ENCODE measurements around the gene F7. TPM values are rescaled to one million over a fixed set of nuclear protein-coding genes. Genes with fewer than 3 reads are reported as not detected.

The F7 gene
- total RNA-seq, 1 donor from 2014 or later = not detected

DNA sequence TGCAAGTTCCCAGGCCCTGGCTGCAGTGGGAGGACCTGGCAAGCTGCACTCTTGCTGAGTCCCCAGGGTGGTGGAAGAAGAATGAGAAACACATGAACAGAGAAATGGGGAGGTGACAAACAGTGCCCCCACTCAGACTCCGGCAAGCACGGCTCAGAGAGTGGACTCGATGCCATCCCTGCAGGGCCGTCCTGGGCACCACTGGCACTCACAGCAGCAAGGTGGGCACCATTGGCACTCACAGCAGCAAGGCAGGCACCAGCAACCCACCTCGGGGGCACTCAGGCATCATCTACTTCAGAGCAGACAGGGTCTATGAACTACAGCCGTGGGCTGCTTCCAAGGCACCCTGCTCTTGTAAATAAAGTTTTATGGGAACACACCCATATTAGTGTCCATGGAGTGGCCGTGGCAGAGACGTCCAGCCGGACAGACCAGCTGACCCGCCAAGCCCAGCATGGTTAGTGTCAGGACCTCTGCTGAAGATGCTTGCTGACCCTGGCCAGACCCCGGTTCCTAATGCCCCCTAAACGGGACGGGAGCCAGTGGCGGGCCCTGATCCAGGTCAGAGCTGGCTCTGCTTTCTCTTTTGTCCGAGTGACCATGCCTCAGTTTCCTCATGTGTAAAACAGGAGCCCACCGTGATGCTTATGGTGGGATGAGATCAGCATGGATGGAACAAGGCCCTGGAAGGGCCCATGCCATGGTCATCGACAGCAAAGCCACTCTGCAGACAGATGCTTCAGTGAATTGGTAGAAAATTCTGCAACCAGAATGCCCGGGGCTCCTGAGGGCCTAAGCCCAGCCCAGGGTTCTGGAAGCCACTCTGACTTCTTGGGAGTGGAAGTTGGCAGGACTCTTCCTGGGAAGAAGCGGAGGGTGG is 14.9 kb downstream of the F7 start:
- Mint-ChIP-seq H3K27ac (ENCODE audit: unreplicated experiment) (no peak overlapping the region), H3K4me3 (ENCODE audit: unreplicated experiment) (no peak overlapping the region), H3K4me1 (ENCODE audit: unreplicated experiment) (peaks cover 15% of the 10 kb centered on the region), H3K36me3 (ENCODE audit: unreplicated experiment) (no peaks in the 10 kb centered on the region), H3K27me3 (ENCODE audit: unreplicated experiment) (no peaks in the 10 kb centered on the region), H3K9me3 (ENCODE audit: unreplicated experiment) (no peaks in the 10 kb centered on the region)
- TF ChIP-seq, protein P1, sequence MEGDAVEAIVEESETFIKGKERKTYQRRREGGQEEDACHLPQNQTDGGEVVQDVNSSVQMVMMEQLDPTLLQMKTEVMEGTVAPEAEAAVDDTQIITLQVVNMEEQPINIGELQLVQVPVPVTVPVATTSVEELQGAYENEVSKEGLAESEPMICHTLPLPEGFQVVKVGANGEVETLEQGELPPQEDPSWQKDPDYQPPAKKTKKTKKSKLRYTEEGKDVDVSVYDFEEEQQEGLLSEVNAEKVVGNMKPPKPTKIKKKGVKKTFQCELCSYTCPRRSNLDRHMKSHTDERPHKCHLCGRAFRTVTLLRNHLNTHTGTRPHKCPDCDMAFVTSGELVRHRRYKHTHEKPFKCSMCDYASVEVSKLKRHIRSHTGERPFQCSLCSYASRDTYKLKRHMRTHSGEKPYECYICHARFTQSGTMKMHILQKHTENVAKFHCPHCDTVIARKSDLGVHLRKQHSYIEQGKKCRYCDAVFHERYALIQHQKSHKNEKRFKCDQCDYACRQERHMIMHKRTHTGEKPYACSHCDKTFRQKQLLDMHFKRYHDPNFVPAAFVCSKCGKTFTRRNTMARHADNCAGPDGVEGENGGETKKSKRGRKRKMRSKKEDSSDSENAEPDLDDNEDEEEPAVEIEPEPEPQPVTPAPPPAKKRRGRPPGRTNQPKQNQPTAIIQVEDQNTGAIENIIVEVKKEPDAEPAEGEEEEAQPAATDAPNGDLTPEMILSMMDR (IDR thresholded peaks at IDR 0.05) = no peak
- DNase-seq (ENCODE audit: extremely low spot score, unreplicated experiment) = peak; percentile 71

DNA sequence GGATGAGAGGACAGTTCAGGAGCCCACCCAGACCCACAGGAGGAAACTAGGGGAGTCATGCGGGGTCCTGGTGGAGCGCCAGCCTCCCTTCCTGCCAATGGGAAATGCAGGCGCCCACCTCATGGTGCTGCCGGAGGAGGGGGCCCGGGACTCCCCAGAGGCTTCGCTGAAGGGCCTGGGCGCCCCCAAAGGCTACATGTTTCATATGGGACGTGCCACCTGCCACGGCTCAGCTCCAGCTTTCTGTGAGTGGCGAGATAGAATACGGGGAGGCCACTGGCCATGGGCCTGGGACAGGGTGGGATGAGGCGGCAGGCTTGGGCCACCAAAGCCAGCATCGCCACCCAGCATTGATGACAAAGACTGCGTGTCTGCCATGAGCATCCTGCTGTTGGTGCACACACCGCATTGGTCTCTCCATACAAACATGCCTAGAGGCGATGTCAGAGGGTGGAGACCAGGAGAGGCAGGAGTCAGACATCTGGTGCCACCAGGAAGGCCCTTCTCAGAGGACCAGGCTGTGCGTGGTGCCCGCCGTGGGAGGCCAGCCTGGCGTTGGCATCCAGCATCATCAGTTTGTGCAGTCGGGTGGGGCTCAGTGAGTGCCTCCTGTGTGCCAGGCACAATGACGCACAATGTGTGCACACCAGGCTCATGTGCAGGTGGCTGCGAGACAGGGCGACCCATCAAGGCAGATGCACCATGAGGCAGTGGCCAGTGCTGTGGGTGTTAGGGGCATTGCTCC is 15.8 kb downstream of the F7 start:
- Mint-ChIP-seq H3K27ac (ENCODE audit: unreplicated experiment) (no peak overlapping the region), H3K4me3 (ENCODE audit: unreplicated experiment) (no peak overlapping the region), H3K27me3 (ENCODE audit: unreplicated experiment) (no peaks in the 10 kb centered on the region), H3K9me3 (ENCODE audit: unreplicated experiment) (no peaks in the 10 kb centered on the region), H3K36me3 (ENCODE audit: unreplicated experiment) (no peaks in the 10 kb centered on the region), H3K4me1 (ENCODE audit: unreplicated experiment) (peaks cover 15% of the 10 kb centered on the region)
- TF ChIP-seq, protein P1 (IDR thresholded peaks at IDR 0.05) = no peak
- DNase-seq (ENCODE audit: extremely low spot score, unreplicated experiment) = peak; percentile 82

DNA sequence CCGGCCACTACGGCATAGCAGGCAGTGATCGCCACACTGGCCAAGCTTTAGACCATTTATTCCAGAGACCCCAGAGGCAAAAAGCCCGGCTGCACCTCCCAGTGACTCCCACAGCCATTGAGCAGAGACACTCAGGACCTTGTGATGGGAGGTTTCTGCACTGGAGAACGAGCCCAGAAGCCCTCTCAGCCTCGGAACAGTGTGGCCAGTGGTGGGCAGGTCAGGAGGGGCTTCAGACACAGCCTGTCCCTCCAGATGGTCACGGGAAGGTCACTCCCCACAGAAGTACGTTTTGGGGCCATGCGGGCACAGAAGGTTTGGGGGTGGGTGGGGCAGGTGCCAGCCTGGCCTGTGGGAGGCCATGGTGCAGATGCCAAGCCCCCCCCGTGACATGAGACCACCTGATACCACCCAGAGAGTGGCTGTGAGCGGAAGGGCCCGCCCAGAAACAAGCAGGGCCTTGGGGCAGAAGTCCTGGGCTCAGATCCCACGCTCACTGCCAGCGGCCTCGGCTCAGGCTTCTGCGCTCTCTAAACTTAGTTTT is 16.4 kb downstream of the F7 start:
- Mint-ChIP-seq H3K4me1 (ENCODE audit: unreplicated experiment) (peaks cover 15% of the 10 kb centered on the region), H3K27ac (ENCODE audit: unreplicated experiment) (no peak overlapping the region), H3K9me3 (ENCODE audit: unreplicated experiment) (no peaks in the 10 kb centered on the region), H3K4me3 (ENCODE audit: unreplicated experiment) (no peak overlapping the region), H3K36me3 (ENCODE audit: unreplicated experiment) (no peaks in the 10 kb centered on the region), H3K27me3 (ENCODE audit: unreplicated experiment) (no peaks in the 10 kb centered on the region)
- TF ChIP-seq, protein P1 (IDR thresholded peaks at IDR 0.05) = no peak
- peak; percentile 73 for DNase-seq (ENCODE audit: extremely low spot score, unreplicated experiment)

DNA sequence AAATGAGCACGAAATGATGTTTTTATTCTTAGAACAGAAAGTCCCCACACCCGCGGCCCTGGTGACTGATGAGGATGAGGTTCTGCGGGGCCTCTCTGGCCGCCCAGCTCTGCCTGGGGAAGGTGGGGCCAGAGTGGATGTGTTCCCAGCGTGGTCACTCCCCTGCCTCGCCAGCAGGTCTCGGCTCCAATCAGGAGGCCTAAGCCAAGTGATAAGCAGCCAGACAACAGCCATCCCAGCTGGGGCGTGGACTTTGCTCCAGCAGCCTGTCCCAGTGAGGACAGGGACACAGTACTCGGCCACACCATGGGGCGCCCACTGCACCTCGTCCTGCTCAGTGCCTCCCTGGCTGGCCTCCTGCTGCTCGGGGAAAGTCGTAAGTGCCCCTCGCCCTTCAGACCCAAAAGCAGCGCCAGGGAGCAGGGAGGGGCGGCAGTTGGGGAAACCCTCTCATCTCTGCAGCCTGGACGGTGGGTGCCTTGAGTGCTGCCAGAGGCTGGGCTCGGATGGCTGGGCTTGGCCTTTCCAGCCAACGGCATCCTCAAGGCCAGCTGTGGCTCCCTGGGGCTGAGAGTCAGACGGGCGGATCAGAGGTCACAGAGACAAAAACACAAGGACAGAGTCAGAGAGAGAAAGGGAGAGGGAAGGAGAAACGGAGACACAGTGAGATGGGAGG is 17.1 kb downstream of the F7 start, which contains the start of gene F10:
TSS of gene F10 (plus strand) at position 250 of the 676 bp plus-strand sequence. CDS start at position 307, 57 bp downstream.
- Mint-ChIP-seq H3K27me3 (ENCODE audit: unreplicated experiment) (peaks cover 5% of the 10 kb centered on the region), H3K27ac (ENCODE audit: unreplicated experiment) (peak within 1 kb of the TSS; percentile 41), H3K36me3 (ENCODE audit: unreplicated experiment) (no peaks in the 10 kb centered on the region), H3K4me1 (ENCODE audit: unreplicated experiment) (peaks cover 13% of the 10 kb centered on the region), H3K4me3 (ENCODE audit: unreplicated experiment) (no peak within 1 kb of the TSS), H3K9me3 (ENCODE audit: unreplicated experiment) (no peaks in the 10 kb centered on the region)
- DNase-seq (ENCODE audit: extremely low spot score, unreplicated experiment) = peak; percentile 84
- TF ChIP-seq, protein P1 (IDR thresholded peaks at IDR 0.05) = no peak

All from osteocyte (in vitro differentiated cells).